Hepatocyte (in vitro differentiated cells): ENCODE data around the gene TEX35. TPM values are rescaled to one million over a fixed set of nuclear protein-coding genes. Genes with fewer than 3 reads are reported as not detected.

ENCODE experiments used
- DNase-seq: peaks from one replicate; pipeline ENCODE4 v3.0.0-alpha.2; 2016; ENCODE audit warnings: low spot score
- H2AFZ ChIP-seq: fragments of 200-600 bp; sonication (generic); 2 replicates; pipeline ENCODE4 v1.6.0; 2016; ENCODE audit warnings: antibody characterized with exemption, mild to moderate bottlenecking
- H3K27ac ChIP-seq: fragments of 200-600 bp; sonication (generic); 2 replicates; pipeline ENCODE4 v1.5.1; 2016; ENCODE audit warnings: mild to moderate bottlenecking
- H3K27me3 ChIP-seq: fragments of 200-600 bp; sonication (generic); 2 replicates; pipeline ENCODE4 v1.6.1; 2016
- H3K36me3 ChIP-seq: fragments of 200-600 bp; sonication (generic); replicated peaks from 2 replicates; pipeline ENCODE4 v1.5.1; 2016; ENCODE audit warnings: low read depth; ENCODE audit not compliant: insufficient read depth
- H3K4me1 ChIP-seq: fragments of 200-600 bp; sonication (generic); 2 replicates; pipeline ENCODE4 v1.5.1; 2016; ENCODE audit warnings: mild to moderate bottlenecking, moderate library complexity; ENCODE audit not compliant: insufficient read depth
- H3K4me2 ChIP-seq: fragments of 200-600 bp; sonication (generic); 2 replicates; pipeline ENCODE4 v1.6.0; 2016
- H3K4me3 ChIP-seq: fragments of 200-600 bp; sonication (generic); 2 replicates; pipeline ENCODE4 v1.5.1; 2016; ENCODE audit warnings: mild to moderate bottlenecking
- H3K79me2 ChIP-seq: fragments of 200-600 bp; sonication (generic); 2 replicates; pipeline ENCODE4 v1.6.0; 2017; ENCODE audit warnings: mild to moderate bottlenecking
- H3K9me2 ChIP-seq: fragments of 200-600 bp; sonication (generic); replicated peaks from 2 replicates; pipeline ENCODE4 v1.6.0; 2017; ENCODE audit warnings: mild to moderate bottlenecking; ENCODE audit not compliant: insufficient read depth
- H3K9me3 ChIP-seq: fragments of 200-600 bp; sonication (generic); 2 replicates; pipeline ENCODE4 v1.5.1; 2016; ENCODE audit warnings: low read depth, mild to moderate bottlenecking
- H4K20me1 ChIP-seq: fragments of 200-600 bp; sonication (generic); 2 replicates; pipeline ENCODE4 v1.6.0; 2016; ENCODE audit warnings: mild to moderate bottlenecking; ENCODE audit not compliant: insufficient read depth, poor library complexity, severe bottlenecking
- CTCF ChIP-seq: fragments of 200-600 bp; sonication (generic); IDR thresholded peaks from 2 replicates; pipeline ENCODE4 v1.5.1; 2016; ENCODE audit warnings: antibody characterized with exemption, mild to moderate bottlenecking; ENCODE audit not compliant: poor library complexity
- EZH2 ChIP-seq: fragments of 200-600 bp; sonication (generic); IDR thresholded peaks from 2 replicates; pipeline ENCODE4 v1.6.1; 2016; ENCODE audit warnings: antibody characterized with exemption, mild to moderate bottlenecking, borderline replicate concordance
- EZH2phosphoT487 ChIP-seq: fragments of 200-600 bp; sonication (generic); IDR thresholded peaks from one replicate; pipeline ENCODE4 v1.6.1; 2018; ENCODE audit warnings: antibody characterized with exemption, mild to moderate bottlenecking, low read depth, moderate library complexity; ENCODE audit not compliant: unreplicated experiment, severe bottlenecking
- WGBS: methylation state at CpG from one replicate; pipeline ENCODE4 v1.1.6; 2016; ENCODE audit warnings: low lambda C conversion rate; ENCODE audit errors: missing lambda C conversion rate; 5-methylcytosine and 5-hydroxymethylcytosine counted together
- polyA plus RNA-seq: library from polyadenylated mRNA; unstranded; fragments of >200 nt; fragmentation: Nextera tagmentation; extraction: Ambion mirVana; gene quantifications from 2 replicates; pipeline ENCODE4 v1.2.1, GENCODE V29; 2016
- total RNA-seq: library from RNA; depleted of rRNA; stranded (reverse); fragments of >200 nt; gene quantifications from 2 replicates; pipeline ENCODE4 v1.2.3, GENCODE V29; 2014

The TEX35 gene
- total and polyA plus RNA-seq, 2 experiments from 2014 or later = not detected

GRCh38 chr1:178495158-178495557 lies 17.8 kb upstream of the TEX35 start:
- TF ChIP-seq EZH2phosphoT487 (no peak), EZH2 (no peak), CTCF (no peak)
- WGBS = 100% methylated on average over 1 of the region's 1 CpG

GRCh38 chr1:178495741-178496409 lies 17.0 kb upstream of the TEX35 start:
- 90% methylated on average over 11 of the region's 16 CpGs for WGBS
- no peak for DNase-seq
- no peaks in the 10 kb centered on the region for H3K27me3 ChIP-seq

More at GRCh38 chr1:178495158-178495557, 17.8 kb upstream of the TEX35 start:
- H3K9me2 ChIP-seq = no peaks in the 10 kb centered on the region
- no peak overlapping the region for H3K4me2 ChIP-seq
- H3K79me2 ChIP-seq = no peaks in the 10 kb centered on the region
- DNase-seq = no peak
- H3K27me3 ChIP-seq = no peaks in the 10 kb centered on the region
- H3K9me3 ChIP-seq = no peaks in the 10 kb centered on the region
- H3K27ac ChIP-seq = no peak overlapping the region
- no peaks in the 10 kb centered on the region for H3K36me3 ChIP-seq
- no peak overlapping the region for H3K4me3 ChIP-seq
- no peaks in the 10 kb centered on the region for H3K4me1 ChIP-seq
- H2AFZ ChIP-seq = no peak overlapping the region
- H4K20me1 ChIP-seq = no peaks in the 10 kb centered on the region

GRCh38 chr1:178496410-178497135 lies 16.3 kb upstream of the TEX35 start, which contains the start of gene CLEC20A:
CLEC20A (minus strand) TSS chr1:178496964; CDS start chr1:178496939, 25 bp downstream.
- Histone ChIP-seq H3K9me3 (no peaks in the 10 kb centered on the region), H3K4me3 (no peak within 1 kb of the TSS), H3K79me2 (no peaks in the 10 kb centered on the region), H3K36me3 (no peaks in the 10 kb centered on the region), H3K4me2 (no peak within 1 kb of the TSS), H2AFZ (no peak within 1 kb of the TSS), H3K27me3 (no peaks in the 10 kb centered on the region), H4K20me1 (no peaks in the 10 kb centered on the region), H3K4me1 (no peaks in the 10 kb centered on the region), H3K9me2 (no peaks in the 10 kb centered on the region), H3K27ac (no peak within 1 kb of the TSS)
- 91% methylated on average over 23 of the region's 26 CpGs for WGBS
- no peak for DNase-seq
- no peak for TF ChIP-seq CTCF

More at GRCh38 chr1:178495741-178496409, 17.0 kb upstream of the TEX35 start:
- Histone ChIP-seq H3K27ac (no peak overlapping the region), H3K9me2 (no peaks in the 10 kb centered on the region), H4K20me1 (no peaks in the 10 kb centered on the region), H3K4me1 (no peaks in the 10 kb centered on the region), H3K79me2 (no peaks in the 10 kb centered on the region), H2AFZ (no peak overlapping the region), H3K4me3 (no peak overlapping the region), H3K36me3 (no peaks in the 10 kb centered on the region), H3K9me3 (no peaks in the 10 kb centered on the region), H3K4me2 (no peak overlapping the region)
- TF ChIP-seq EZH2phosphoT487 (no peak), EZH2 (no peak), CTCF (no peak)
